HG03045 (cell line): Measurements from ENCODE around the gene SCGB1D1.

Experiments used
- ATAC-seq: cut with Tn5 transposase; IDR thresholded peaks from one replicate; pipeline ENCODE4 v1.9.1; 2021; ENCODE audit warnings: mild to moderate bottlenecking, moderate library complexity; ENCODE audit not compliant: unreplicated experiment

Gene SCGB1D1

GRCh38 chr11:62221498-62221897 is 31.5 kb downstream of the SCGB1D1 start:
- ATAC-seq = no peak

GRCh38 chr11:62223095-62223494 is 33.1 kb downstream of the SCGB1D1 start:
- no peak for ATAC-seq

- no peak for ATAC-seq
Measured at GRCh38 chr11:62233730-62234129, 43.7 kb downstream of the SCGB1D1 start.

GRCh38 chr11:62236187-62236586 is 46.2 kb downstream of the SCGB1D1 start:
- no peak for ATAC-seq

GRCh38 chr11:62237499-62237898 is 47.5 kb downstream of the SCGB1D1 start:
- no peak for ATAC-seq

- ATAC-seq = no peak
Measured at GRCh38 chr11:62238151-62238550, 48.1 kb downstream of the SCGB1D1 start.

- no peak for ATAC-seq
Measured at GRCh38 chr11:62241095-62241494, 51.1 kb downstream of the SCGB1D1 start.

- ATAC-seq = no peak
Measured at GRCh38 chr11:62242021-62242420, 52.0 kb downstream of the SCGB1D1 start, which contains the start of gene SCGB1D2. TSS of gene SCGB1D2 (plus strand) at chr11:62242239. CDS start at chr11:62242308, 69 bp downstream.
